ENCODE data around the gene PGM1.

PGM1 gene

GRCh38 chr1:63671514-63671913, 78.3 kb downstream of the PGM1 start:
- no peak overlapping the region for H3K4me3 ChIP-seq (ENCODE audit: low read depth, low read length)

GRCh38 chr1:63674238-63674864, 81.1 kb downstream of the PGM1 start:
- Histone ChIP-seq H3K9ac (ENCODE audit: low read depth, low read length) (no peak overlapping the region), H3K4me1 (ENCODE audit: control insufficient read depth, insufficient read depth, low read length) (peaks cover 6% of the 10 kb centered on the region), H3K27me3 (ENCODE audit: control insufficient read depth, insufficient read depth, low read length) (no peaks in the 10 kb centered on the region), H3K9me3 (ENCODE audit: control insufficient read depth, insufficient read depth, low read length) (no peaks in the 10 kb centered on the region), H3K4me3 (ENCODE audit: low read depth, low read length) (no peak overlapping the region), H3K36me3 (ENCODE audit: control insufficient read depth, insufficient read depth, low read length) (peaks cover 2% of the 10 kb centered on the region)

More at GRCh38 chr1:63671514-63671913, 78.3 kb downstream of the PGM1 start:
- Histone ChIP-seq H3K9ac (ENCODE audit: low read depth, low read length) (no peak overlapping the region), H3K9me3 (ENCODE audit: control insufficient read depth, insufficient read depth, low read length) (no peaks in the 10 kb centered on the region), H3K36me3 (ENCODE audit: control insufficient read depth, insufficient read depth, low read length) (peaks cover 2% of the 10 kb centered on the region), H3K27me3 (ENCODE audit: control insufficient read depth, insufficient read depth, low read length) (no peaks in the 10 kb centered on the region), H3K4me1 (ENCODE audit: control insufficient read depth, insufficient read depth, low read length) (peaks cover 6% of the 10 kb centered on the region)

DNA sequence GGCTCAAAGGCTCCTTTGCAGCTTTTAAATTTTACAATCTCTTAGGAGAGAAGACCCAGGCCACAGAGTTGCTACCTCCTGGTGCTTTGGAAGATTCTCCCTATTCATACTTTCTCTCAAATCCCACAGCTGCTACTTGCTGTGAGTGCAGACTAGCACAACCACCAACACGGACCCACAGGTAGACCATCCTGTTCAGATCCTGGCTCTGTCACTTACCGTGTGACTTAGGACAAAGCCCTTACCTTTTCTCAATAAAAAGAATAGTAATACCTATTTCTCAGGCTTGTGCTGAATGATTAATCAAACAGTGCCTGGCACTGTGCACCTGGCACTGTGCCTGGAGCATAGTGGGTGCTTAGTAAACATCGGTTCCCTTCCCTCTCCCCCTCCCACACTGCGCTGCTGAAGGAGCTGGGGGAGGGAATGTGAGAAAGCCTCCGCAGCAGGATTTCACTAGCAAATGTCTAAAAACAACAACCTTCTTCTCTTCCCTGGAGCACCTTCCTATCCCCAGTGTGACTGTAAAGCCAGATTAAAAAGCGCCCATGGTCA, 81.7 kb downstream of the PGM1 start:
- peaks cover 6% of the 10 kb centered on the region for H3K4me1 ChIP-seq (ENCODE audit: control insufficient read depth, insufficient read depth, low read length)
- peaks cover 2% of the 10 kb centered on the region for H3K36me3 ChIP-seq (ENCODE audit: control insufficient read depth, insufficient read depth, low read length)
- H3K9ac ChIP-seq (ENCODE audit: low read depth, low read length) = no peak overlapping the region
- no peak overlapping the region for H3K4me3 ChIP-seq (ENCODE audit: low read depth, low read length)
- no peaks in the 10 kb centered on the region for H3K27me3 ChIP-seq (ENCODE audit: control insufficient read depth, insufficient read depth, low read length)
- no peaks in the 10 kb centered on the region for H3K9me3 ChIP-seq (ENCODE audit: control insufficient read depth, insufficient read depth, low read length)

GRCh38 chr1:63675420-63675931, 82.3 kb downstream of the PGM1 start:
- Histone ChIP-seq H3K9ac (ENCODE audit: low read depth, low read length) (no peak overlapping the region), H3K9me3 (ENCODE audit: control insufficient read depth, insufficient read depth, low read length) (no peaks in the 10 kb centered on the region), H3K27me3 (ENCODE audit: control insufficient read depth, insufficient read depth, low read length) (no peaks in the 10 kb centered on the region), H3K4me3 (ENCODE audit: low read depth, low read length) (no peak overlapping the region), H3K4me1 (ENCODE audit: control insufficient read depth, insufficient read depth, low read length) (peaks cover 6% of the 10 kb centered on the region), H3K36me3 (ENCODE audit: control insufficient read depth, insufficient read depth, low read length) (peaks cover 2% of the 10 kb centered on the region)

DNA sequence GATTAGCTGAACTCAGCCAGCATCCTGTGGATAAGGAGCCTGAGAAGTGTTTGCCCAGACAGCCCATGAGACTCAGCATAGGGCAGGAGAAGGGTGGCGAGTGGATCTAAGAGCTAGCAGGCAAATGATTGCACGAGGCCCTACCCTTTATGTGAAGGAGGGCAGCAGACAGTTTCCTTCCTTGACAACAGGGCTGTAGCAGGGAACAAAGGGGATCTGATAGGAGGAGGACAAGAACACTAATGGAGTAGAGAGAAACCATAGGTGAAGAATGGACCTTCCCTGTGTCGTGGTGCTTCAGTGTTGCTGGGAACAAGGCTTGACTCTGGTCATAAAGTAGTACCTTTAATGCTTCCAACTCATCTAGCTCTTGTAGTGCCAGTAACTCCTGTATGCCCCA, 84.3 kb downstream of the PGM1 start:
- Histone ChIP-seq H3K4me3 (ENCODE audit: low read depth, low read length) (no peak overlapping the region), H3K27me3 (ENCODE audit: control insufficient read depth, insufficient read depth, low read length) (no peaks in the 10 kb centered on the region), H3K9ac (ENCODE audit: low read depth, low read length) (no peak overlapping the region), H3K9me3 (ENCODE audit: control insufficient read depth, insufficient read depth, low read length) (no peaks in the 10 kb centered on the region), H3K36me3 (ENCODE audit: control insufficient read depth, insufficient read depth, low read length) (peaks cover 2% of the 10 kb centered on the region), H3K4me1 (ENCODE audit: control insufficient read depth, insufficient read depth, low read length) (peaks cover 6% of the 10 kb centered on the region)

- Histone ChIP-seq H3K4me3 (ENCODE audit: low read depth, low read length) (no peak overlapping the region), H3K36me3 (ENCODE audit: control insufficient read depth, insufficient read depth, low read length) (peaks cover 2% of the 10 kb centered on the region), H3K4me1 (ENCODE audit: control insufficient read depth, insufficient read depth, low read length) (peaks cover 6% of the 10 kb centered on the region), H3K27me3 (ENCODE audit: control insufficient read depth, insufficient read depth, low read length) (no peaks in the 10 kb centered on the region), H3K9ac (ENCODE audit: low read depth, low read length) (no peak overlapping the region), H3K9me3 (ENCODE audit: control insufficient read depth, insufficient read depth, low read length) (no peaks in the 10 kb centered on the region)
Observed at GRCh38 chr1:63678200-63678599, 85.0 kb downstream of the PGM1 start.

GRCh38 chr1:63679076-63679475, 85.9 kb downstream of the PGM1 start:
- Histone ChIP-seq H3K4me3 (ENCODE audit: low read depth, low read length) (no peak overlapping the region), H3K9ac (ENCODE audit: low read depth, low read length) (no peak overlapping the region), H3K9me3 (ENCODE audit: control insufficient read depth, insufficient read depth, low read length) (no peaks in the 10 kb centered on the region), H3K36me3 (ENCODE audit: control insufficient read depth, insufficient read depth, low read length) (peaks cover 2% of the 10 kb centered on the region), H3K4me1 (ENCODE audit: control insufficient read depth, insufficient read depth, low read length) (peaks cover 6% of the 10 kb centered on the region), H3K27me3 (ENCODE audit: control insufficient read depth, insufficient read depth, low read length) (no peaks in the 10 kb centered on the region)

DNA sequence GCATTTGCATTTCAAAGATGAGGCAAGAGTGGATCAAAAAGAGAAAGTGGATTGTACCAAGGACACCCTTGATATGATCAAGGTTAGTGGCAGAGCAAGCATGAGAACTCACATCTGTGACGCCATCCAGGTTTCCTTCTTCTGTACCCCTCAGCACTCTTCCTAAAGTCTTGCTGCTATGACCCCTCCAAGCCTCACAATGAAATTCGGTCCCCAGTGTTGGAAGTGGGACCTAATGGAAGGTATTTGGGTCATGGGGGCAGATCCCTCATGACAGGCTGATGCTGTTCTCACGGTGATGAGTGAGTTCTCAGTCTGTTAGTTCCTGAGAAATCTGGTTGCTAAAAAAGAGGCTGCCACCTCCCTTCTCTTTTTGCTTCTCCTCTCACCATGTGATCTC, 86.4 kb downstream of the PGM1 start:
- H3K27me3 ChIP-seq (ENCODE audit: control insufficient read depth, insufficient read depth, low read length) = no peaks in the 10 kb centered on the region
- peaks cover 2% of the 10 kb centered on the region for H3K36me3 ChIP-seq (ENCODE audit: control insufficient read depth, insufficient read depth, low read length)
- H3K4me3 ChIP-seq (ENCODE audit: low read depth, low read length) = no peak overlapping the region
- peaks cover 5% of the 10 kb centered on the region for H3K4me1 ChIP-seq (ENCODE audit: control insufficient read depth, insufficient read depth, low read length)
- H3K9me3 ChIP-seq (ENCODE audit: control insufficient read depth, insufficient read depth, low read length) = no peaks in the 10 kb centered on the region
- no peak overlapping the region for H3K9ac ChIP-seq (ENCODE audit: low read depth, low read length)

GRCh38 chr1:63682936-63683335, 89.7 kb downstream of the PGM1 start:
- Histone ChIP-seq H3K4me3 (ENCODE audit: low read depth, low read length) (no peak overlapping the region), H3K27me3 (ENCODE audit: control insufficient read depth, insufficient read depth, low read length) (no peaks in the 10 kb centered on the region), H3K36me3 (ENCODE audit: control insufficient read depth, insufficient read depth, low read length) (peaks cover 2% of the 10 kb centered on the region), H3K9me3 (ENCODE audit: control insufficient read depth, insufficient read depth, low read length) (no peaks in the 10 kb centered on the region), H3K9ac (ENCODE audit: low read depth, low read length) (no peak overlapping the region), H3K4me1 (ENCODE audit: control insufficient read depth, insufficient read depth, low read length) (no peaks in the 10 kb centered on the region)

DNA sequence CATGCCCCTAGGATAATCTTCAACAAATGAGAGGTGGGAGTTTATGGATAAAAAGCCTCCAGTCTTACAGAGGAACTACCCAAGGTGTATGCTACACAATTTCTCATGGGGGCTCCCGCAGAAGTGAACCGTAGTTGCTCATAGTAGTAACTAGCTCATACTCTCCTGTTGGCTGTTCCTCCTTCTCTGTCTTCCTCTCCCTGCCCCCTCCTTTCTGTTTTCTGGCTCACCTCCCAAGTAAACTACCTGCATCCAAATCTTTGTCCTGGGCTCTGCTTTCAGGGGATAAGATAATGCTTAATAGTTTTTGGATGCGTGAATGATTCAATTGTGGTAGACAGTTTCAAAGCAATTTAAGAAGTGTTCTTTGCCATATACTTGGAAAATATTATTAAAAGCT, 90.5 kb downstream of the PGM1 start:
- H3K4me1 ChIP-seq (ENCODE audit: control insufficient read depth, insufficient read depth, low read length) = no peaks in the 10 kb centered on the region
- H3K9me3 ChIP-seq (ENCODE audit: control insufficient read depth, insufficient read depth, low read length) = no peaks in the 10 kb centered on the region
- peaks cover 2% of the 10 kb centered on the region for H3K36me3 ChIP-seq (ENCODE audit: control insufficient read depth, insufficient read depth, low read length)
- no peak overlapping the region for H3K4me3 ChIP-seq (ENCODE audit: low read depth, low read length)
- no peak overlapping the region for H3K9ac ChIP-seq (ENCODE audit: low read depth, low read length)
- no peaks in the 10 kb centered on the region for H3K27me3 ChIP-seq (ENCODE audit: control insufficient read depth, insufficient read depth, low read length)

- no peaks in the 10 kb centered on the region for H3K27me3 ChIP-seq (ENCODE audit: control insufficient read depth, insufficient read depth, low read length)
- no peaks in the 10 kb centered on the region for H3K9me3 ChIP-seq (ENCODE audit: control insufficient read depth, insufficient read depth, low read length)
- H3K4me1 ChIP-seq (ENCODE audit: control insufficient read depth, insufficient read depth, low read length) = no peaks in the 10 kb centered on the region
- H3K36me3 ChIP-seq (ENCODE audit: control insufficient read depth, insufficient read depth, low read length) = no peaks in the 10 kb centered on the region
- no peak overlapping the region for H3K4me3 ChIP-seq (ENCODE audit: low read depth, low read length)
- H3K9ac ChIP-seq (ENCODE audit: low read depth, low read length) = no peak overlapping the region
Observed at GRCh38 chr1:63686696-63687095, 93.5 kb downstream of the PGM1 start.

GRCh38 chr1:63688302-63688890, 95.2 kb downstream of the PGM1 start:
- Histone ChIP-seq H3K4me3 (ENCODE audit: low read depth, low read length) (no peak overlapping the region), H3K36me3 (ENCODE audit: control insufficient read depth, insufficient read depth, low read length) (no peaks in the 10 kb centered on the region), H3K27me3 (ENCODE audit: control insufficient read depth, insufficient read depth, low read length) (no peaks in the 10 kb centered on the region), H3K9ac (ENCODE audit: low read depth, low read length) (no peak overlapping the region), H3K9me3 (ENCODE audit: control insufficient read depth, insufficient read depth, low read length) (no peaks in the 10 kb centered on the region), H3K4me1 (ENCODE audit: control insufficient read depth, insufficient read depth, low read length) (no peaks in the 10 kb centered on the region)

Data from iPS-15b (cell line).